ENCODE data around the gene TAAR6.

TAAR6 gene, protein sequence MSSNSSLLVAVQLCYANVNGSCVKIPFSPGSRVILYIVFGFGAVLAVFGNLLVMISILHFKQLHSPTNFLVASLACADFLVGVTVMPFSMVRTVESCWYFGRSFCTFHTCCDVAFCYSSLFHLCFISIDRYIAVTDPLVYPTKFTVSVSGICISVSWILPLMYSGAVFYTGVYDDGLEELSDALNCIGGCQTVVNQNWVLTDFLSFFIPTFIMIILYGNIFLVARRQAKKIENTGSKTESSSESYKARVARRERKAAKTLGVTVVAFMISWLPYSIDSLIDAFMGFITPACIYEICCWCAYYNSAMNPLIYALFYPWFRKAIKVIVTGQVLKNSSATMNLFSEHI

DNA sequence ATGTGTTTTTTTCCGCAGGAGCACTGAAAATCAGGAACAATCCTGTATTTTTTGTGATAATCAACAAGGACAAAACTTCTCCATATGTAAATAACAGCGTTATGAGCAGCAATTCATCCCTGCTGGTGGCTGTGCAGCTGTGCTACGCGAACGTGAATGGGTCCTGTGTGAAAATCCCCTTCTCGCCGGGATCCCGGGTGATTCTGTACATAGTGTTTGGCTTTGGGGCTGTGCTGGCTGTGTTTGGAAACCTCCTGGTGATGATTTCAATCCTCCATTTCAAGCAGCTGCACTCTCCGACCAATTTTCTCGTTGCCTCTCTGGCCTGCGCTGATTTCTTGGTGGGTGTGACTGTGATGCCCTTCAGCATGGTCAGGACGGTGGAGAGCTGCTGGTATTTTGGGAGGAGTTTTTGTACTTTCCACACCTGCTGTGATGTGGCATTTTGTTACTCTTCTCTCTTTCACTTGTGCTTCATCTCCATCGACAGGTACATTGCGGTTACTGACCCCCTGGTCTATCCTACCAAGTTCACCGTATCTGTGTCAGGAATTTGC lies at the start of gene TAAR6:
TSS of gene TAAR6 (plus strand) at position 102 of the 557 bp plus-strand sequence. CDS start at position 102, 0 bp downstream.
- Histone ChIP-seq H3K4me1 (ENCODE audit: control insufficient read depth in 1 of 2, insufficient read depth in 1 of 2, low read depth in 1 of 2, low read length in 1 of 2) (peaks cover 21 to 27% of the 10 kb centered on the region in 2 experiments), H3K27me3 (peaks cover 32% of the 10 kb centered on the region), H3K4me3 (ENCODE audit: low read depth in 1 of 2, low read length in 1 of 2) (no peak within 1 kb of the TSS), H3K36me3 (no peaks in the 10 kb centered on the region), H3K27ac (no peak within 1 kb of the TSS), H3K9me3 (no peaks in the 10 kb centered on the region)
- TF ChIP-seq, protein P1, sequence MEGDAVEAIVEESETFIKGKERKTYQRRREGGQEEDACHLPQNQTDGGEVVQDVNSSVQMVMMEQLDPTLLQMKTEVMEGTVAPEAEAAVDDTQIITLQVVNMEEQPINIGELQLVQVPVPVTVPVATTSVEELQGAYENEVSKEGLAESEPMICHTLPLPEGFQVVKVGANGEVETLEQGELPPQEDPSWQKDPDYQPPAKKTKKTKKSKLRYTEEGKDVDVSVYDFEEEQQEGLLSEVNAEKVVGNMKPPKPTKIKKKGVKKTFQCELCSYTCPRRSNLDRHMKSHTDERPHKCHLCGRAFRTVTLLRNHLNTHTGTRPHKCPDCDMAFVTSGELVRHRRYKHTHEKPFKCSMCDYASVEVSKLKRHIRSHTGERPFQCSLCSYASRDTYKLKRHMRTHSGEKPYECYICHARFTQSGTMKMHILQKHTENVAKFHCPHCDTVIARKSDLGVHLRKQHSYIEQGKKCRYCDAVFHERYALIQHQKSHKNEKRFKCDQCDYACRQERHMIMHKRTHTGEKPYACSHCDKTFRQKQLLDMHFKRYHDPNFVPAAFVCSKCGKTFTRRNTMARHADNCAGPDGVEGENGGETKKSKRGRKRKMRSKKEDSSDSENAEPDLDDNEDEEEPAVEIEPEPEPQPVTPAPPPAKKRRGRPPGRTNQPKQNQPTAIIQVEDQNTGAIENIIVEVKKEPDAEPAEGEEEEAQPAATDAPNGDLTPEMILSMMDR (IDR thresholded peaks at IDR 0.05), result no peak

DNA sequence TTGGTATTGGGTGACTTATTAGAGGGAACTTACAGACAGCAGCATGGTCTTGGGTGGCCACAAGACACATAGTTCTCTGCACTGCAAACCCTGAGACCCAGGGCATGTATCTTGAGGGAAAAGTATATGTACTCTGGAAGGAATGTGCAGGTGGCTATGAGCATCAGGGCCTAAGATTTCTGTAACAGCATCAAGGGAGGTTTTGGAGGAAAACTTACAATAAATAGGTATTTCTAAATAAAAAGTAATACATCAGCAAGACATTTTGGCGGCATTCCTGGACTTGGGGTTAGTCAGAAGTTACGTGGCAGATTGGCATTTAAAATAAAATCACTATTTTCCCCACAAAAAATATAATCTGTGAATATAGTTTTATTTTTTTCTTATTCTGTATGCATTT lies 49.2 kb upstream of the TAAR6 start:
- Histone ChIP-seq H3K27me3 (peaks cover 38% of the 10 kb centered on the region), H3K4me3 (ENCODE audit: low read depth in 1 of 2, low read length in 1 of 2) (no peak overlapping the region), H3K27ac (no peak overlapping the region), H3K9me3 (no peaks in the 10 kb centered on the region), H3K4me1 (ENCODE audit: control insufficient read depth in 1 of 2, insufficient read depth in 1 of 2, low read depth in 1 of 2, low read length in 1 of 2) (no peaks in the 10 kb centered on the region), H3K36me3 (no peaks in the 10 kb centered on the region)
- TF ChIP-seq, protein P1 (IDR thresholded peaks at IDR 0.05), result no peak

DNA sequence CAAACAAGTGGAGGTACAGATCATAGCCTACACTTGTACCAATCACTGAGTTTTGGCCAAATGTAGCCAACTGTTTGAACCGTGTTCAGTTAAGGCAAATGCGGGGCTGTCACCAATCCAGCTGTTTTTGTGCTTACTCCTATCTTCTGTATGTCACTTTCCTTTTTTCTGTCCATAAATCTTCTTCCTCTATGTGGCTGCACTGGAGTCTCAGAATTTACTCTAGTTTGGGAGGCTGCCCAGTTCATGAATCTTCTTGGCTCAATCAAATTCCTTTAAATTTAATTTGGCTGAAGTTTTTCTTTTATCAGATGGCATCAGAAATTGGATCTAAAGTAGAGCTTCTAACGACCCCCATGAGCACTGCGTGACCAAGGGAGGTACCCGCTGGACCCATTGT lies 45.5 kb upstream of the TAAR6 start:
- H3K4me3 ChIP-seq (ENCODE audit: low read depth in 1 of 2, low read length in 1 of 2), result no peak overlapping the region
- H3K36me3 ChIP-seq, result no peaks in the 10 kb centered on the region
- TF ChIP-seq, protein P1 (IDR thresholded peaks at IDR 0.05), result no peak
- H3K9me3 ChIP-seq, result no peaks in the 10 kb centered on the region
- H3K4me1 ChIP-seq (ENCODE audit: control insufficient read depth in 1 of 2, insufficient read depth in 1 of 2, low read depth in 1 of 2, low read length in 1 of 2), result no peaks in the 10 kb centered on the region
- H3K27ac ChIP-seq, result no peak overlapping the region
- peaks cover 19% of the 10 kb centered on the region for H3K27me3 ChIP-seq

DNA sequence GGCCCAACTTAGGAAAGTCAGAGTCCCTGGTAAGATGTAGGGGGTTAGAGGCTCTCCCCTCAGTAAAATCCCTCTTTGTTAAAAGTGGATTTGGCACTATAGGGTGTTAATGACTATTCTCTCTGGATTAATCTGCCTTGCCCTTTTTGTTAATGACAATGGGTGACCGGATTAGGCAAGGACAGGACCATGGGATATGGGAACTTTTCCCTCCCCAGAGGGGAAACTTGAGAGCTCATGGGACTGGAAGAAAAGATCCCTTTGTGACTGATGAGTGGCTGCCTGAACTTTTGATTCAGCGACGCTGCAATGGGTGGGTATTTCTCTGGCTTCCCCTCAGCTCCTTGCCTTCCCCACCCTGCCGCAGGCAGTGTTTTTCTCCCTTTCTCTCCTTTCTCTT lies 44.3 kb upstream of the TAAR6 start:
- TF ChIP-seq, protein P1 (IDR thresholded peaks at IDR 0.05), result no peak
- no peak overlapping the region for H3K4me3 ChIP-seq (ENCODE audit: low read depth in 1 of 2, low read length in 1 of 2)
- H3K27ac ChIP-seq, result no peak overlapping the region
- no peaks in the 10 kb centered on the region for H3K9me3 ChIP-seq
- H3K27me3 ChIP-seq, result peaks cover 19% of the 10 kb centered on the region
- no peaks in the 10 kb centered on the region for H3K36me3 ChIP-seq
- H3K4me1 ChIP-seq (ENCODE audit: control insufficient read depth in 1 of 2, insufficient read depth in 1 of 2, low read depth in 1 of 2, low read length in 1 of 2), result peaks cover 0 to 4% of the 10 kb centered on the region in 2 experiments

DNA sequence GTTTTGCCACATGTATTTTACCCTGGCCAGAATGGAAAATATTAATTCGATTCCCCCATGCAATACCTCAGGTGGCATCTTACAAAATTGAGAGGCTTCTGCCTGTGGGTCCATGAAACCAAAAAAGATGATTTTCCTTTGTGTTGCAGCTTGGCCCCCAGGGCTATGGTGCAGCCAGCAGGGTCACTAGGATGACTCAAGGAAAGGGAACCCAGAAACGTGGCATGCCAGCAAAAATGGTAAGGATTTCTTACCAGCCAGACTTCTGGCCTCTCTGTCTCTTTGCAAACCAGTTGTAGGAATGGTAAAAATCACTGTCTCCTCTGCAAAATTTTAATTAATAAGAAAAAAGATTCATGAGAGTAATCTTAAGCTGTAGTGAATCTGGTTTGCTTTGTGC lies 43.7 kb upstream of the TAAR6 start:
- Histone ChIP-seq H3K36me3 (no peaks in the 10 kb centered on the region), H3K4me3 (ENCODE audit: low read depth in 1 of 2, low read length in 1 of 2) (no peak overlapping the region), H3K9me3 (no peaks in the 10 kb centered on the region), H3K27ac (no peak overlapping the region), H3K4me1 (ENCODE audit: control insufficient read depth in 1 of 2, insufficient read depth in 1 of 2, low read depth in 1 of 2, low read length in 1 of 2) (peaks cover 0 to 4% of the 10 kb centered on the region in 2 experiments), H3K27me3 (peaks cover 19% of the 10 kb centered on the region)
- TF ChIP-seq, protein P1 (IDR thresholded peaks at IDR 0.05), result no peak
